Gastroesophageal sphincter (tissue), 2 donors: ENCODE results near the gene UCP1.

Experiments used
- POLR2A ChIP-seq, 2 donors: fragments of 450-650 bp; IDR thresholded peaks; one replicate each; pipeline ENCODE4 v1.6.1; 2017; ENCODE audit warnings: antibody characterized with exemption in 2 of 2, mild to moderate bottlenecking in 2 of 2, moderate library complexity in 1 of 2
- POLR2AphosphoS5 ChIP-seq: sonication (generic); formaldehyde crosslinking; IDR thresholded peaks from one replicate; pipeline ENCODE4 v1.6.1; 2017; ENCODE audit warnings: antibody characterized with exemption

DNA sequence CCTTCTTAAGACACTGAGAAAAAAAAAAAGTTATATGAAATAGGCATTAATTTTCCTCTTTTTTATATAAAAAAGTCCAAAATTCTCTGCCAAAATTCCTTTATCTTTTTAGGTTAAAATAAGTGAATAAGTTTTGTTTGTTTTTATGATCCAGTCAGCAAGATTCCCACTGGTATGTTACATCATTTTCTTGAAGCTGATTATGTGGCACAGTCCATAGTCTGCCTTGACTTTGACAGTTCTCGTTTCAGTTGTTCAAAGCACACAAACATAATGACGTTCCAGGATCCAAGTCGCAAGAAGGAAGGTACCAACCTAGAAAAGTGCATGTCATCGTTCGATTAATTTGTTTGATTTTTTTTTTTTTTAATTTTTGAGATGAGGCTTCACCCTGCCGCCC lies 9.1 kb downstream of the UCP1 start:
- TF ChIP-seq POLR2AphosphoS5 (no peak), POLR2A (IDR thresholded peaks at IDR 0.05) (no peak)
